Activated CD4-positive, CD25-positive, alpha-beta regulatory T cell treated with anti-CD3 and anti-CD28 coated beads, Interleukin-2, amount 50 U/mL, for 72 hours (primary cell): ENCODE results near the gene LONP2.
"Not testable (repeated sequence)": the region's sequence is repeated elsewhere in the genome, so short reads cannot be mapped to it uniquely, and the experiment has no call there.

Experiments used
- DNase-seq: peaks from one replicate; pipeline ENCODE4 v3.0.0; 2021

LONP2 gene

GRCh38 chr16:48291754-48292153, 47.7 kb downstream of the LONP2 start:
- no peak for DNase-seq

DNA sequence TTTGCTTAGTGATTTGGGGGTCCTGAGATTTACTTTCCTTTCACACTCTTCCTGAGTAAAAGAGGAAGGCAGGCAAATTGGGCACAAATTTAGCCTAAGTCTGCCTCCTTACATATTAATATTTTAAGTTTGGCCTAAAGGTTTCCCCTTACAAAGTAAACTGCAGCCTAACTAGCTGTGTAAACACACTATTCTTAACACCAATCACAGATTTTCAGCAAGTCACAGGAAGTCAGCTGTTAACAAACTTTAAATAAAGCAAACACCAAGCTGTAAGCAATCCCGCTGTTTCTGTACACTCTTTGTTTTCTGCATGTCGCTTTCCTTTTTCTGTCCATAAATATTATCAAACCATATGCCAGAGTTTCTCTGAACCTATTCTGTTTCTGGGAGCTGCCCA, 48.4 kb downstream of the LONP2 start:
- no peak for DNase-seq

DNA sequence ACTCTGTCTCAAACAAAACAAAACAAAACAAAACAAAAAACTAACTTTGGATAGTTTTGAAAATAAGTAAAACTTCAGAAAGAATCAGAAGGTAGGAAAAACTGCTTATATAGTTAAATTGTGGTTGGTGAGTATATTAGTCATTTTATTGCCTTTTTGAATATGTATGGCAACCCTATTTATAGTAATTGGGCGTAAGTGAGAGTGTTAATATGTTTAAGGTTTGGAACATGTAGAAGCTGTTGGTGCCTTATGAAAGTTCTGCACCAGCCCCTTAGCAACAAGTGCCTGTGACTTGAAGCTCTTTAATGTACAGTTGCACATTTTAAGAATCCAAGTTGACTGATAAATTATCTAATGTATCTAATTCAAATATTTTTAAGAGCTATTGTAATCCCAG, 50.6 kb downstream of the LONP2 start:
- DNase-seq, result no peak

DNA sequence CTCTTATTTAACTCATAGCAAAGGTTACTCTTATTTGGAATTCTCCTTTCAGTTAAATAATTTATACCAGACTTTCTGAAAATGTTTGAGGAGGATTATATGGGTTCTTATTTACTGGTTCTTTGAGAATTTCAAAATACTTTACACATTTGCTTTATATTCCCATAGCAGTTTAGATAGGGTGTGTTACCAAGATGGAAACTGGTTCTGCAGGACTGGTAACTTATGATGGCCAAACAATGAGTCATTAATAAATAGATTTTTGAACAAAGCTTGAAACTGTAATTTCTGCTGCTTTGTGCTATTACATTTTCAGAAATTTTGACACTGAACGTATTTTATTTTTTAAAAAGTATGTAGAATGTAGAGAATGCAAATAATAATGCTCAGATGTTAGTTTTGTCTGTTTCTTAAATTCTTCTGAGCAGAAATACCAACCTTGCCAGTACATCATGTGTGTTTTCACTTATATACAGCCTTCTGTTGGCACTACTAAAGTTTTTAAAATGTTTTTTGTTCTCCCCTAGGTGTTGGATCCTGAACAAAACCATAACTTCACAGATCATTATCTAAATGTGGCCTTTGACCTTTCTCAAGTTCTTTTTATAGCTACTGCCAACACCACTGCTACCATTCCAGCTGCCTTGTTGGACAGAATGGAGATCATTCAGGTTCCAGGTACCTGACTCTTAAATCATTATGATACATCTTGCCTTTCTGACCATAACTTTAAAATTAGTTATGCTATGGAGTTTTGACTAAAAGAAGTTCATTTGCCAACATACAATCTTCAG, 51.6 kb downstream of the LONP2 start:
- no peak for DNase-seq

DNA sequence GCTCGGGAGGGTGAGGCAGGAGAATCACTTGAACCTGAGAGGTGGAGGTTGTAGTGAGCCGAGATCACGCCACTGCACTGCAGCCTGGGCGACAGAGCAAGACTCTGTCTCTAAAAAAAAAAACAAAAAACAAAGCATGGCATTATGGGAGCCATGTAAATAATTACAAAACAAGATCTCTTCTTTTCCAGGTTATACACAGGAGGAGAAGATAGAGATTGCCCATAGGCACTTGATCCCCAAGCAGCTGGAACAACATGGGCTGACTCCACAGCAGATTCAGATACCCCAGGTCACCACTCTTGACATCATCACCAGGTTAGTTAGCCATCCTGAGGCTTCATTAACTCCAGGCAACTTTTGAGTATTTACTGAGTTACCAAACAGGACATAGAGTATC, 55.4 kb downstream of the LONP2 start:
- no peak for DNase-seq

DNA sequence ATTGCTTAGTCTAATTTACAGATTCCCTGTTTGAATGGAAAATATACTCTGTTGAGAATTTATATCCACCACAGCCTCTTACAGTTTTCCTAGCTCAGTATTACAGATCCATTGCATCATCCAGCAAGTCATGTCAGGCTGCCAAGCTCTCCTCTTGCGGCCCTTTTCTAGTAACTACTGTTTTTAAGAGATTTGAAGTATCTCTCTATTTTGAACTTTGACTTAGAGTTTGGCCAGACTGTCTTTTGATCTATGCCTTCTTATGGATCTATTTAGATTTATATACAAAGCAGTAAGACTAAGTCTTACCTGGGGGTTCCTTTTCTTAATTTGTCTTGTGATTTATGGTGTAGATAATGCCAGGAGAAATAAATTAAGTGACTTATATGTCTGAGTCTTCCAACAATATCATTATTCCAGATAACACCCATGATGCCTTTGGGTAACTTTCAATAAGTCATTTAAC, 56.3 kb downstream of the LONP2 start:
- no peak for DNase-seq

GRCh38 chr16:48308535-48308934, 64.4 kb downstream of the LONP2 start:
- no peak for DNase-seq

DNA sequence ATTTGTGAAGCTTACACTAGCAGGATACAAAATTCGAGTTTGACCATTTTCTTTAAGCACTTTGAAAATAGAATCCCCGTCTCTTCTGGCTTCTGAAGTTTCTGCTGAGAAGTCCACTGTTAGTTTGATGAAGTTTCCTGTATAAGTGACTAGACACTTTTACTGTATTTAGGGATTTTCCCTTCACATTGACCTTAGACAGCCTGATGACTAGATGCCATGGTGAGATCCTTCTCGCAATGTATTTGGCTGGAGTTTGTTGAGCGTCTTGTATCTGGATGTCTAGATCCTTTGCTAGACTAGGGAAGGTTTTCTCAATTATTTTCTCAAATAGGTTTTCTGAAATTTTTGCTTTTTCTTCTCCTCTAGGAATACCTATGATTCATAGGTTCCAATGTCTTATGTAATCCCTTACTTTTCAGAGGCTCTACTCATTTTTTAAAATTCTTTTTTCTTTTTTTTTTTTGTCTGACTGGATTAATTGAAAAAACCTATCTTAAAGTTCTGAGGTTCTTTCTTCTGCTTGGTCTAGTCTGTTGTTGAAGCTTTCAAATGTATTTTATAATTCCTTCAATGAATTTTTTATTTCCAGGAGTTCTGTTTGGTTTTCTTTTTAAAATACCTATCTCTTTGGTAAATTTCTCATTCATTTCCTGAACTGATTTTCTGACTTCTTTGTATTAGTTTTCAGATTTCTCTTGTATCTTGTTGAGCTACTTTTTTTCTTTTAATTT, 67.0 kb downstream of the LONP2 start:
- no peak for DNase-seq

GRCh38 chr16:48313905-48314304, 69.8 kb downstream of the LONP2 start:
- DNase-seq, result not testable (repeated sequence)

DNA sequence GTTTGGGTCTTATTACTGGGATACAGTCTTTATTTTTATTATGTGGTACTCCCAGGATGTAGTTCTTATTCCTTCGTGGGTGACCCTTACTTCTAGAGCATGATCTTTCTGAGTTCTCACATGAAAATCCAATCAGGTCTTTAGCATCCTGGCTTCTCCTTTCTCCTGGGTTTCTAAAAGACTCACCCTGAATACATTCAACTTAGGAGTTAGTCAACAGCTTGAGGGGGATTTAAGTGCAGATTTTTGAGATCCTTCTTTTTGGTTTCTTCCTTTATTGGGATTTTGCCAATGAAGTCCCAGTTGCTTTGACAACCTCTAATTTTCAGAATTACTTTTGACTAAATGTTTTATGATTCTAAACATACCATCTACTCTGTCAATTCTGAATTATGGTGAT, 72.9 kb downstream of the LONP2 start:
- DNase-seq, result no peak

GRCh38 chr16:48317614-48318315, 73.7 kb downstream of the LONP2 start:
- DNase-seq, result no peak

DNA sequence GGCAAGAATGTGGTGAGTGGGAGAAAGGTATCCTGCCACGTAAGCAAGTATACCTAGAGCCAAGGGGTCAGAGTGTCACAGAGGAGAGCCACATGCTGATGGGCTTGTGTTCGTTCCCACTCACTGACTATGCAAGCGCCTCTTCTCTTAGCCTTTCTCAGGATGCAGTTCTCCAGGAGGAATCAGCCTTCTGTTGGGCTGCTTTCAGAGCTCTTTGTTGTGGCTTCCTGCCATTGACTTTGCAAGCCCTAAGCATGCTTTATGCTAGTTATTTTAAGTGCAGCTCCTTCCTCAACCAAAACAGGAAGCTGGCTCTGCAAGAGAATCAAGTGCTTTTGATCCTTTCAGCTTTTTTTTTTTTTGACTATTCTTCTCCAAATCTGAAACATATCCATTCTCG, 74.5 kb downstream of the LONP2 start:
- DNase-seq, result no peak

DNA sequence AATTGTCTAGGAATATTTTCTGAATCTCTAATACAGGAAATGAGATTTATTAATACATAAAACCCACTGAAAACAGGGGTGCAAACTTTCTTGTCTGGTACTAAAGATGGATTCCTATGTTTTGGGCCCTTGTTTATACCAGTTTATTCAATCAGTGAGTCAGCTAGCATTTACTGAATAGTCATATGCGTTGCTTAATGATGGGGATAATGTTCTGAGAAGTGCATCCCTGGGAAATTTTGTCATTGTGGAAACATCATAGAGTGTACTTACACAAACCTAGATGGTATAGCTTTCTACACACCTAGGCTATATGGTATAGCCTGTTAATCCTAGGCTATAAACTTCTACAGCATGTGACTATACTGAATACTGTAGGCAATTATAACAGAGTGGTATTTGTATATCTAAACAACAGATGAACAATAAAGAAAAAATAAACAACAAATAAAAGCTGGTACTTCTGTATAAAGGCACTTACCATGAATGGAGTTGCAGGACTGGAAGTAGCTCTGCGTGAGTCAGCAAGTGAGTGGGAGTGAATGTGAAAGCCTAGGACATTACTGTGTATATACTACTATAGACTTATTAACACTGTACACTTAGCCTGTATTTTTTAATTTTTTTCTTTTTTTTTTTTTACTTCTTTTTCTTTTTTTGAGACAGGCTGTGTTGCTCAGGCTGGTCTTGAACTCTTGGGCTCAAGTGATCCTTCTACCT, 77.4 kb downstream of the LONP2 start:
- no peak for DNase-seq

- DNase-seq, result no peak
Observed at GRCh38 chr16:48323783-48324775, 80.0 kb downstream of the LONP2 start.

DNA sequence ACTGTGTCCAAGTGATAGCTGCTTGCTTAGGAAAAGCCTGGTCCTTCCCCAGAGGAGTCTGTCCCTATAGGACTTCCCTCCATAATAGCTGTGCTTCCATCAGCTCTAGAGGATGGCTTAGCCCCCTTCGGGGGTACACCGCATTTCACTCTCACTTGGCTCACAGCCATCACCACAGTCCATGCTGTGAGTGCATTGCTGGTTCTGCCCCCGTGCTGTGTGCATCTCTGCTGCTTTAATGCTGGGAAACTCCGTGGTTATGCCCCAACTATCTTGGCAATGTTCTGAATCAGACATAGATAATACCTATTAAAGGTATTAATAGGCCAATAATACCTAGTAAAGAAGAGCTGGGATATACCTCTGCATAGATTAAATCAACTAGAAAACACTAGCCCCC, 82.8 kb downstream of the LONP2 start:
- DNase-seq, result no peak

DNA sequence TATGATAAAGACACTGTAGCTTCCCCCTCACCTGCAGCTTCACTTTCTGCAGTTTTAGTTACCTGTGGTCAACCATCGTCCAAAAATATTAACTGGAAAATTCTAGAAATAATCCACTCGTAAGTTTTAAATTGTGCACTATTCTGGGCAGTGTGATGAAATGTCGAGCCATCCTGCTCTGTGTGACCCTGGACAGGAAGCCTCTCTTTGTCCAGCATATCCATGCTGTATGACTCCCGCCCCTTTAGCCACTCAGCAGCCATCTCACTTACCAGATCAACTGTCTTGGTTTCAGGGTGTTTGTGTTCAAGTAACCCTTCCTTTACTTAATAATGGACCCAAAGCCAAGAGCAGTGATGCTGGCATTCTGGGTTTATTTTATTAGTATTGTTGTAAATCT, 85.0 kb downstream of the LONP2 start:
- no peak for DNase-seq

DNA sequence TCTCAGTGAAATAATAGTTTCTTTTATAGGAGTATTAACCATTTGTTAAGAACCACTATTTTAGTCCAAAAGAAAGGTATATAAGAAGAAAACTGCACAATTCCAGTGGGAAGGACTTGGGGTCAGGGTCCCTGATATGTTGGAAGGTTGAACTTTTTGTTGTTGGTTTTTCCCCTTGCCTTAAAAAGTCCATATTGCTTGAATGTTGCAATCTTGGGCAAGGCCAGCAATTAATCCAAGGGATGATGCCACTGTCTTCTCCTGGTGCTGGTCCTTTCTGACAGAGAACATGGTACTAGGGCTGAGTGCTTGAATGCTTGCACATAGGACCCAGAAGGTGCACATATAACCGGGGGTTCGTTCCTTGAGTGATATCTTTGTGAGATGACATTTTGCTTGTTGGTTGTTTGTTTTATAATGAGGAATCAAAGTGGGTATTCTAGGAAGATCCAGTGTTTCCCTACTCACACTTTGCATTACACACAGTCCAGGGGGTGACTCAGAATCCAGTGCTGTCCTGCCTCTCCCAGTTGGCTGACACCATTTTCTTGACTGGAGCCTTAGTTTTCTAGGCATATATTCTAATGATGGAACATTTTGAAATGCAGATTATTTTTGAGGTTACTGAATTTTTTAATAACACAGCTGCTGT, 86.2 kb downstream of the LONP2 start:
- no peak for DNase-seq

DNA sequence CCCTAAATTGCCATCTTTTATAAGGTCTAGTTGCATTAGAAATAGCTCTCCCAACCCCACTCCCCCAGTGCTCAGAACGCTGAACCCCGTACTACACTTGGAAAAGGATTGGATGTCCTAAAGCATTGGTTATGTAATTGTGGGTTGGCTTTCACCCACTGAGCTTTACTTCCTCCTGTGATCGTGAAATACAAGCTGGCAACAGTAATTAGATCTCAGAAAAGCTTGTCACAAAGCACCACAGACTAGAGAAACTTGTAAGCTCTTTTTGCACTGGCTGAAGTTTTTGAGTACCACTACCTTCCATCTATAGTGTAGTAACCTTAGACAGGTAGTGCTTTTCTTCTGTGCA, 86.7 kb downstream of the LONP2 start:
- no peak for DNase-seq

GRCh38 chr16:48332978-48333377, 88.9 kb downstream of the LONP2 start:
- no peak for DNase-seq

- no peak for DNase-seq
Observed at GRCh38 chr16:48334325-48334724, 90.2 kb downstream of the LONP2 start.

GRCh38 chr16:48335961-48336360, 91.9 kb downstream of the LONP2 start:
- DNase-seq, result no peak
